SH-SY5Y (cell line): Measurements from ENCODE around the gene KCNC3.

Experiments used
- GATA2 ChIP-seq: IDR thresholded peaks from 2 replicates; pipeline ENCODE4 v1.6.1; 2011; ENCODE audit warnings: mild to moderate bottlenecking, low read depth, low read length
- GATA3 ChIP-seq: IDR thresholded peaks from 2 replicates; pipeline ENCODE4 v1.6.1; 2011; ENCODE audit warnings: low read depth, mild to moderate bottlenecking, low read length, moderate library complexity

- TF ChIP-seq GATA3 (no peak), GATA2 (no peak)
Measured at GRCh38 chr19:50308991-50309390, 20.2 kb downstream of the KCNC3 start.
